HPDE6-E6E7 (cell line): ENCODE data around the gene LRCOL1.

Experiments
- DNase-seq: peaks from one replicate; pipeline ENCODE4 v3.0.0; 2011; ENCODE audit warnings: missing footprints; ENCODE audit errors: extremely low spot score

The LRCOL1 gene

GRCh38 chr12:132635076-132635955 lies 24.9 kb upstream of the LRCOL1 start:
- no peak for DNase-seq

DNA sequence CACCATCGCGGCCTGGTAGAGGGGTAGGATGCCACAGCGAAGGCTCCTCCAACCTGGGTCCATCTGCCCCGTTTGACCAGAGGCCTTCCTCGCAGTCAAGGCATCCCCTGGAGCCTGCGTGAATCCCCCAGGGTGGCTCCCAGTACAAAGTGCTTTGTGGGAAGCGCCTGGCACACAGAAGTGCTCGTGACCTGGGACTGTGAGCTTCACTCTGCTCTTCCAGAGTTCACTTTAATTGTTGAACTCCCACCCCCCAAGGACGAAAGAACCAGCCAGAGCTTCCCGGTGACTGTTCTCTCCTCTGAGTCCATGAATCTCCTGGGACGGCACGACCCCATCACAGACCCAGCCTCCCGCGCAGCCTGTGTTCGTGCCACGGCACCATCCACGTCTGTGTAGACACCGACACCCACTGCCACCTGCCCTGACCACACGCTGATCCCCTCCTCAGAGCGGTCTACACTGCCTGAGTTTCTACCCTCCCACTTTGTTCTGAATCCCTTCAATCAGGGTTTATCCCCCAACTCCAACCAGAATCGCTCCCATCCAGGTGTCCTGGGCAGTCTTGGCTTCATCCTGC lies 24.1 kb upstream of the LRCOL1 start:
- DNase-seq, result no peak

DNA sequence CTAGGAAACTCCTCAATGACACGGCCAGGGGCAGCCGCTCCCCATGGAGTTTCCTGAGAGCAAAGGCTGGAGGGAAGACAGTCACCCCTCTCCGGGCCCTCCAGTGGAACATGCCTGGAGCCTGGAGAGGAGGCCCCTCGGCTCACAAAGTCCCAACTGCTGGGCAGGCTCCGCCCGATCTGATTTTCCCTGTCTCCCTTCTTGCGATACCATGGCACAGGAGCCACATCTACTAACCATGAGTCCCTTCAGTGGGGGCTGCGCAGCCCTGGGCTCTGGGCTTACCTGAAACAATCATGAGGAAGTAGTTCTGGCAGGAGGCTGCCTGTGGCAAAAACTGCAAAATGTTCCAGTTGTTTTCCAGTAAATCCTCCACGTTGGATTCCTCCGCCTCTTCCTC lies 23.5 kb upstream of the LRCOL1 start:
- no peak for DNase-seq

DNA sequence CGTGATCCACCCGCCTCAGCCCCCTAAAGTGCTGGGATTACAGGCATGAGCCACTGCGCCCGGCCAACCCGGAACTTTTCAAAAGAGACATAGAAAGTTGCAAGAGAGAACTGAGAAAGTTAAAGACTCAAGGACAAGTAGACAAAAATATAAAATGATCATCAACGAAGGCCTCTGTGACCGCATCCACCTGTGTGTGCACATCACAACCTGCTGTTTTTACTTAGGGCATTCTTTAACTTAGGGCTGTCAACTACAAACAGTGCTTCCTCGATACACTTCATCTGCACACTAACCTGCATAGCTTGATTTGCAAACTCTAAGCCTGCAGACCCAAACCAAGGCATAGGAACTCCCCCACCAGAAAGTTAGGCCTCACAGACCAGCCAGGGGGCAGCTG lies 23.0 kb upstream of the LRCOL1 start:
- DNase-seq, result no peak

- no peak for DNase-seq
Measured at GRCh38 chr12:132632521-132633228, 22.3 kb upstream of the LRCOL1 start.

DNA sequence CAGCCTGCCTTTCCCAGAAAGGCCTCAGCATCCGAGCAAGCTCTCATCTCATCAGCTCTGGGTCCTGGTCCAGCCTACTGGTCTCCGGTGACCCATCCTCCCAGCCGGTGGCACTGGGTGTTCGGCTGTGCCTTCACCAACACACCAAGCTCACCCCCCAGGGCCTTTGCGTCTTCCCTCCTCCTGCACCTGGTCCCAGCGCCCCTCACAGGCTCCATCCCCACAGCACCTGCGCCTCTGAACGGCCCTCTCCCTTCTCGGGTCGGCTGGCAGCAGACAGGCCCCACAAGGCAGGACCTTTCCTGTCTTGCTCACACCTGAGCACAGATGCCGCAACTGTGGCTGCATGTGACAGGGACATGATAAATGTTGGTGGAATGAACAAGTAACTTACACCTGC lies 21.3 kb upstream of the LRCOL1 start:
- DNase-seq, result no peak

DNA sequence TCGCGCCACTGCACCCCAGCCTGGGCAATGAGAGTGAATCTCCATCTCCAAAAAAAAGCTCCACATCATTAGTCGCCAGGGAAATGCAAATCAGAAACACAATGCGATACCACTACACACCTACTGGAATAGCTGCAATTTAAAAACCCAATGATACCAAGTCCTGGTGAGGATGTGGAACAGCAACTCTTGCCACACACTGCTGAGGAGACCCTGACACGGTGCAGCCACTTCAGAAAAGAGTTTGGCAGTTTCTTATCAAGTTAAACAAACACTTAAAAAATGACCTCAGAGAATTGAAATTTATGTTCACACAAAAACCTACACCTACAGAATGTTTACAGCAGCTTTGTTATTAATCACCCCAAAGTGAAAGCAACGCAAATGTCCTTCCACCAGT lies 20.3 kb upstream of the LRCOL1 start:
- DNase-seq, result no peak

GRCh38 chr12:132629330-132629729 lies 18.9 kb upstream of the LRCOL1 start:
- no peak for DNase-seq

- no peak for DNase-seq
Measured at GRCh38 chr12:132625731-132626430, 15.5 kb upstream of the LRCOL1 start.

- no peak for DNase-seq
Measured at GRCh38 chr12:132624910-132625630, 14.7 kb upstream of the LRCOL1 start.

- no peak for DNase-seq
Measured at GRCh38 chr12:132624186-132624855, 13.9 kb upstream of the LRCOL1 start.

DNA sequence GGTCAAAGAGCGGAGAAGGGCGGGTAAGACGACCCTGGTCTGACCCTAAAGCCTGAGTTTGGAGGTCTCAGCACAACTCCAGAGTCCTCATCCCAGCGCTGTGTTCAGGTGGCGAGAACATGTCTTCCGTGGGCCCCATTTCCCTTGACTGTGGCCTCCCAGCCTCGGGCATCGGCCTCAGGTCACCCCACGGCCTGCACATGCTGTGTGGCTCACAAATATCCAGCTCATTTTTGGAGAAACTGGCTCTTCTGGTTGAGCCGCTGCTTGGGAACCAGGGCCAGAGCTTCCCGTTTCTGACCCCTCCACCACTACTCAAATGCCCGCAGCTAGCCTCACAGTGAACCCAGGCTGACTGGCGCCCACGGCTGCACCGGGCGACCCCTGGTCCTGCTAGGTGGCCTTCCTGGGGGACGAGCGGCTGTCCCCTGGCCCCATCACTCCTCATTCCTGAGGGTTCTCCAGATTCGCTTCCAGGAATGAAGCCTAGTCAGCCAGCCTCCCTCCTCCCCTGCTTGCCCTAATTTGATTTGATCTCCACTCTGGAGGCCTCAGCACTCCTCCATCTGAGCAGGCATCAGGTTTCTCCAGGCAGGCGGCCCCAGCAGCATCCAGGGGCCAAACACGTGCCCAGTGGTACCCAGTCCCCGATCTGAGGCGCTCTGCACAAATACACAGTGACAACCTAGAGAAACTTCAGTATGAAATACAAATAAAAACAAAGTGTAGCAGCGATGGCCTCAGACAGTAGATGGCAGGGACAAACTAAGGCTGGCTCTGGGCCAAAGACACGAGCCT lies 12.9 kb upstream of the LRCOL1 start:
- no peak for DNase-seq

DNA sequence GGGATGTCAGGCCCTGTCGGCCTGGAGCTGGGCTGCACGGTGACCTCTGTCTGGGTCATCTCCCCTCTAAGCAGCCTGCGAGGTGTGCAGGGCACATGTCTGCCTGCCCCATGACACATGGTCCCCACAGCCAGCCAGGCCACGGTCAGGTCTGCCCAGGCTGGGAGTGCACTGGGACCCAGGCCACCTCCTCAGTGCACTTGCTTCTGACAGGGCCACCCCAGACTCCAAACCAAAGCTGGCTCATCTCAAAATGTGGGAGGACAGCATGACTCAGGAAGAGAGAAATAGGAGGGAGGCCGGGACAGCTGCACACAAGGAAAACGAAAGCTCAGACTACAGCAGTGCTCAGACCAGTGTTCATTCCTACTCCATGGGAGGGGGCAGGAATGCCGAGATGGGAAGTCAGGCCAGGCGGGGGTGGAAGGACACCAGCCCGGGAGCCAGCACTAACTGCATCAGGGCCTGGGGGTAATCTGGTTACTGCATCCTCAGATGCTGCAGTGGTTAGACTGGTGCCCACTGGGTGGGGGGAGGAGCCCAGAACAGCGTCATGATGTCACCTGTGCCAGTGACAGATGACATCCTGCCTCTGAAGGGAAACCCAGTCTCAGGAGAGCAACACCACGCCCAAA lies 12.2 kb upstream of the LRCOL1 start:
- peak; percentile 63 for DNase-seq

GRCh38 chr12:132621657-132622435 lies 11.5 kb upstream of the LRCOL1 start:
- no peak for DNase-seq

- DNase-seq, result no peak
Measured at GRCh38 chr12:132620899-132621656, 10.7 kb upstream of the LRCOL1 start.

DNA sequence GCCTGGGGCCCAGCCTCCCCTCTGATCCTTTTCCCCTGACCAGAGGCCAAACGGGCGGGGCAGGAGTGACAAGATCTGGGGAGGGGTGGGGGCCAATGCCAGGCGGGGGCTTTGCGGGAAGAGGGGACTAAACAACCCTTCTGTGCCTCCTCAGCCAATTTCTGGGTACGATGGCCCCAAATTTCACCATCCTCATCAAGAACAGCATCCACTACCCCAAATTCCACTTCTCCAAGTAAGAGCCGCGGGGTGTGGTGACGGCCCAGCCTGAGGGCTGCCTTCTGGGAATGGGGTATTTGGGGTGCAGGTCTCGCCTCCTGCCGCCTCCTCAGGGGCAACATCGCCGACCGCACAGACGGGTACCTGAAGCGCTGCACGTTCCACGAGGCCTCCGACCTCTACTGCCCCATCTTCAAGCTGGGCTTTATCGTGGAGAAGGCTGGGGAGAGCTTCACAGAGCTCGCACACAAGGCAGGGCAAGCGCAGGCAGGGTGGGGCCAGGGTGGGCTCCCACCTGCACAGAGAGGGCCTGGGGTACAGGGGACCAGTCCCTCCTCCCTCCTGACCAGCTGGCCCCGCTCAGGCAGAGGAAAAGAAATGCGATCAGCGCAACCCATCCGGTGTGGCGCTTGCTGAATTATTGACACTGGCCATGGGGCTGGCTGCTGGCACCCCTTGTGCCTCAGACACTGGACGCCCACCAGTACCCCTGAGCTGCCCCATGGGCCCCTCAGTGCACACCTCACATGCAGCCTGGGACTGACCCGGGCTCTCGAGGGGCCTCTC lies 9.9 kb upstream of the LRCOL1 start:
- no peak for DNase-seq

- DNase-seq, result no peak
Measured at GRCh38 chr12:132619386-132620112, 9.2 kb upstream of the LRCOL1 start.
